CD4-positive, alpha-beta T cell (primary cell): ENCODE measurements around the gene WARS2. TPM values are rescaled to one million over a fixed set of nuclear protein-coding genes. Genes with fewer than 3 reads are reported as not detected.

Source experiments
- ATAC-seq: fragments of 200-7000 bp; cut with Tn5 transposase; one replicate; pipeline ENCODE4 v1.10.0; 2022; ENCODE audit warnings: mild to moderate bottlenecking; ENCODE audit not compliant: poor library complexity
- CTCF ChIA-PET: fragments of 350-600 bp; sonication (Branson Sonifier 250); formaldehyde crosslinking; loops from one replicate; lab custom pipeline; 2021; ENCODE audit warnings: antibody characterized with exemption, inconsistent platforms; lab: Charles Lee
- POLR2A ChIA-PET: fragments of 350-600 bp; sonication (Branson Sonifier 250); formaldehyde crosslinking; loops from one replicate; lab custom pipeline; 2021; ENCODE audit warnings: antibody characterized with exemption, inconsistent platforms; lab: Charles Lee
- DNase-seq, 14 experiments: peaks; one replicate each; pipeline ENCODE4 v3.0.0-alpha.2; 2013 to 2020; ENCODE audit warnings: mixed read lengths in 2 of 14
- H3K27ac ChIP-seq, 2 donors: one replicate each; pipeline versions ENCODE4 v1.5.1 to v1.7.0; 2013; ENCODE audit warnings: low read length in 2 of 2, low read depth in 1 of 2, mild to moderate bottlenecking in 1 of 2
- H3K27me3 ChIP-seq, 2 experiments: 1 replicate in 1 of 2; 2 replicates in 1 of 2; pipeline versions ENCODE4 v1.6.1 to v1.7.0; 2013; ENCODE audit warnings: low read length in 2 of 2, control low read depth in 1 of 2, mild to moderate bottlenecking in 1 of 2, moderate library complexity in 1 of 2; ENCODE audit not compliant: insufficient read depth in 2 of 2, control insufficient read depth in 1 of 2
- H3K36me3 ChIP-seq: one replicate; pipeline ENCODE4 v1.6.1; 2013; ENCODE audit warnings: low read length, control low read depth; ENCODE audit not compliant: insufficient read depth
- H3K4me1 ChIP-seq: one replicate; pipeline ENCODE4 v1.6.1; 2013; ENCODE audit warnings: low read length, control low read depth; ENCODE audit not compliant: insufficient read depth
- H3K4me3 ChIP-seq: one replicate; pipeline ENCODE4 v1.5.1; 2013; ENCODE audit warnings: mild to moderate bottlenecking, low read length, moderate library complexity
- H3K9me3 ChIP-seq, 2 experiments: 1 replicate in 1 of 2; 2 replicates in 1 of 2; pipeline versions ENCODE4 v1.6.1 to v1.7.0; 2013; ENCODE audit warnings: low read length in 2 of 2, mild to moderate bottlenecking in 2 of 2, control low read depth in 1 of 2, moderate library complexity in 1 of 2; ENCODE audit not compliant: control insufficient read depth in 1 of 2, insufficient read depth in 1 of 2
- H3K27ac Mint-ChIP-seq: one replicate; pipeline ENCODE4 v1.8.0; 2020; ENCODE audit warnings: mixed read lengths
- H3K27me3 Mint-ChIP-seq: one replicate; pipeline ENCODE4 v1.8.0; 2021; ENCODE audit warnings: mixed read lengths
- H3K36me3 Mint-ChIP-seq: one replicate; pipeline ENCODE4 v1.8.0; 2021; ENCODE audit warnings: low read depth, mixed read lengths
- H3K4me1 Mint-ChIP-seq: one replicate; pipeline ENCODE4 v1.8.0; 2021; ENCODE audit warnings: low read depth, mixed read lengths
- H3K4me3 Mint-ChIP-seq: one replicate; pipeline ENCODE4 v1.8.0; 2020; ENCODE audit warnings: mild to moderate bottlenecking, mixed read lengths
- H3K9me3 Mint-ChIP-seq: one replicate; pipeline ENCODE4 v1.8.0; 2020; ENCODE audit warnings: mixed read lengths
- intact Hi-C, 2 experiments: fragments of 100-400 bp; cut with DNase I in 1 of 2; cut with micrococcal nuclease in 1 of 2; formaldehyde crosslinking; loops; one replicate each; pipeline versions ENCODE4 v1.15.1 to v1.9.0; 2023 to 2025; cut with DNase I, micrococcal nuclease
- total RNA-seq, 174 experiments: library from RNA in 2 of 174; stranded (reverse) in 2 of 174; gene quantifications; one replicate each; pipeline ENCODE4 v1.2.3 and lab custom pipeline; 2021 to 2026
- TF ChIP-seq, protein P1 (sequence below): fragments of 200-600 bp; IDR thresholded peaks from one replicate; pipeline ENCODE4 v1.8.0; 2022; ENCODE audit warnings: antibody characterized with exemption, mild to moderate bottlenecking

The WARS2 gene
- total RNA-seq, 2 experiments from 2014 or later: 15.8 to 16.5 TPM

DNA sequence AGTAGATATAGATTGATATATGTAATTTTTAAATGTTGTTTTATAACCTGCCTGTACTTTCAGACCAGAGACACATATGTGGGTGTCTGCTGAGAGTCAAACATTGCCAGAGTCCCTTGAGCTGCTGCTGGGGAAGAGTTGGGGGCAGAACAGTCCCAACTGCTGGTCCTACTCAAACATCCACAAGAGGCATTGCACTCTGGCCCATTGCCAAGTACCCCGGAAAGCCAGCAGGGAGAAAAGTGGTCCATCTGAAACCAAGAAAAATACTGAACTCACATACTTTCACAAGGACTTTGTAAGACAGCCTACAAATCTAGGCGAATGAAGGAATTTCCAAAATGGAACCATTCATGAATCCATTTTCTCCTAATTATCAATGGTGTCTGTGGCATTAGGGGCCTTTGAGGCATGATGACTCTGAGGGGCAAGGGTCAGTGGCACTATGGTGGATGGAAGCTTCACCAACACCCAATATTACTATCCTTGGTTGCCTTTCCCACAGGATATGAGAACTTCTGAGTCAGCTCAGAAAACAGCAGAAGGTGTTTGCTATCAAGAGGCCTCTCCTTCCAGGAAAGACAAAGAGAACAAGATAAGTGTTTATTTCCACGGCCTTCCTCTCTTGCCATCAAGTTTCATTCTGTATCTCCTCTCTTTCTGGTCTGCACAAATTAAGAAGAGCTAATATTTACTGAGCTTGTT, 145.0 kb downstream of the WARS2 start:
- H3K27ac ChIP-seq: no peak overlapping the region
- DNase-seq (no peak), ATAC-seq (no peak)
- Mint-ChIP-seq H3K27ac (no peak overlapping the region), H3K9me3 (peaks cover 3% of the 10 kb centered on the region), H3K4me3 (no peak overlapping the region), H3K27me3 (peaks cover 87% of the 10 kb centered on the region), H3K36me3 (no peaks in the 10 kb centered on the region), H3K4me1 (peaks cover 4% of the 10 kb centered on the region)
- peaks cover 8 to 52% of the 10 kb centered on the region in 2 experiments for H3K9me3 ChIP-seq
- intact Hi-C loops: no loop called here
- H3K4me3 ChIP-seq: no peak overlapping the region
- H3K36me3 ChIP-seq: no peaks in the 10 kb centered on the region
- peaks cover 4% of the 10 kb centered on the region for H3K4me1 ChIP-seq
- POLR2A ChIA-PET: no interaction called here
- H3K27me3 ChIP-seq: peaks cover 82 to 97% of the 10 kb centered on the region in 2 experiments
- TF ChIP-seq, protein P1, sequence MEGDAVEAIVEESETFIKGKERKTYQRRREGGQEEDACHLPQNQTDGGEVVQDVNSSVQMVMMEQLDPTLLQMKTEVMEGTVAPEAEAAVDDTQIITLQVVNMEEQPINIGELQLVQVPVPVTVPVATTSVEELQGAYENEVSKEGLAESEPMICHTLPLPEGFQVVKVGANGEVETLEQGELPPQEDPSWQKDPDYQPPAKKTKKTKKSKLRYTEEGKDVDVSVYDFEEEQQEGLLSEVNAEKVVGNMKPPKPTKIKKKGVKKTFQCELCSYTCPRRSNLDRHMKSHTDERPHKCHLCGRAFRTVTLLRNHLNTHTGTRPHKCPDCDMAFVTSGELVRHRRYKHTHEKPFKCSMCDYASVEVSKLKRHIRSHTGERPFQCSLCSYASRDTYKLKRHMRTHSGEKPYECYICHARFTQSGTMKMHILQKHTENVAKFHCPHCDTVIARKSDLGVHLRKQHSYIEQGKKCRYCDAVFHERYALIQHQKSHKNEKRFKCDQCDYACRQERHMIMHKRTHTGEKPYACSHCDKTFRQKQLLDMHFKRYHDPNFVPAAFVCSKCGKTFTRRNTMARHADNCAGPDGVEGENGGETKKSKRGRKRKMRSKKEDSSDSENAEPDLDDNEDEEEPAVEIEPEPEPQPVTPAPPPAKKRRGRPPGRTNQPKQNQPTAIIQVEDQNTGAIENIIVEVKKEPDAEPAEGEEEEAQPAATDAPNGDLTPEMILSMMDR: no peak
- CTCF ChIA-PET: no interaction called here

GRCh38 chr1:118993700-118994026, 146.8 kb downstream of the WARS2 start:
- Histone ChIP-seq H3K4me3 (no peak overlapping the region), H3K4me1 (no peaks in the 10 kb centered on the region), H3K9me3 (peaks cover 8 to 54% of the 10 kb centered on the region in 2 experiments), H3K27me3 (peaks cover 89 to 98% of the 10 kb centered on the region in 2 experiments), H3K27ac (no peak overlapping the region), H3K36me3 (no peaks in the 10 kb centered on the region)
- ChIA-PET CTCF (no interaction called here), POLR2A (no interaction called here)
- H3K4me3 Mint-ChIP-seq: no peak overlapping the region
- H3K27me3 Mint-ChIP-seq: peaks cover 87% of the 10 kb centered on the region
- H3K4me1 Mint-ChIP-seq: no peaks in the 10 kb centered on the region
- peaks cover 3% of the 10 kb centered on the region for H3K9me3 Mint-ChIP-seq
- TF ChIP-seq, protein P1: no peak
- intact Hi-C loops: no loop called here
- DNase-seq: no peak
- H3K36me3 Mint-ChIP-seq: no peaks in the 10 kb centered on the region
- no peak overlapping the region for H3K27ac Mint-ChIP-seq
- no peak for ATAC-seq

GRCh38 chr1:118992868-118993699, 147.4 kb downstream of the WARS2 start:
- no peak for ATAC-seq
- H3K4me1 Mint-ChIP-seq: no peaks in the 10 kb centered on the region
- no peak overlapping the region for H3K4me3 Mint-ChIP-seq
- H3K36me3 ChIP-seq: no peaks in the 10 kb centered on the region
- no peak overlapping the region for H3K27ac Mint-ChIP-seq
- peaks cover 91 to 98% of the 10 kb centered on the region in 2 experiments for H3K27me3 ChIP-seq
- no peaks in the 10 kb centered on the region for H3K4me1 ChIP-seq
- POLR2A ChIA-PET: no interaction called here
- CTCF ChIA-PET: no interaction called here
- no peaks in the 10 kb centered on the region for H3K36me3 Mint-ChIP-seq
- no peak overlapping the region for H3K4me3 ChIP-seq
- intact Hi-C loops: no loop called here
- H3K9me3 Mint-ChIP-seq: peaks cover 3% of the 10 kb centered on the region
- no peak overlapping the region for H3K27ac ChIP-seq
- no peak for DNase-seq
- TF ChIP-seq, protein P1: no peak
- H3K27me3 Mint-ChIP-seq: peaks cover 87% of the 10 kb centered on the region
- peaks cover 8 to 56% of the 10 kb centered on the region in 2 experiments for H3K9me3 ChIP-seq
